K562 (cell line): Measurements from ENCODE around the gene NKD1. TPM values are rescaled to one million over a fixed set of nuclear protein-coding genes. Genes with fewer than 3 reads are reported as not detected.
A peak's percentile ranks its signal among the peaks of the same experiment; 100 is the strongest.

Experiments
- ATAC-seq: fragments of 200-7000 bp; cut with Tn5 transposase; 3 replicates; pipeline ENCODE4 v1.9.1; 2020; ENCODE audit warnings: moderate library complexity
- BruUV-seq: library from RNA; stranded (reverse); fragments of 400-500 nt; replicated peaks from 2 replicates; lab custom pipeline; 2021; lab: Mats Ljungman, UMichigan
- CTCF ChIA-PET: fragments of 300-600 bp; formaldehyde crosslinking; extraction: SDS; loops from one replicate; lab custom pipeline; 2021; ENCODE audit warnings: low intra/inter-chr PET ratio; lab: Yijun Ruan, JAX
- POLR2A ChIA-PET: fragments of 300-600, 350-650 bp; sonication (Branson Sonifier 250); formaldehyde crosslinking; extraction: SDS; loops from one replicate; lab custom pipeline; 2021; ENCODE audit warnings: antibody characterized with exemption, inconsistent platforms; lab: Yijun Ruan, JAX
- DNase-seq, 4 experiments: peaks; one replicate each; pipeline versions ENCODE4 v3.0.0 to v3.0.0-alpha.2; 2011 to 2018; ENCODE audit warnings: low spot score in 3 of 4, mixed read lengths in 3 of 4; ENCODE audit errors: extremely low read depth in 1 of 4
- FAIRE-seq: peaks from 2 replicates; lab custom pipeline; 2011; peaks lifted over from hg19 to GRCh38; lab: Jason Lieb, UNC
- H2AFZ ChIP-seq: 2 replicates; pipeline ENCODE4 v1.6.0; 2011; ENCODE audit warnings: low read depth, low read length, control low read depth, inconsistent platforms
- H3K27ac ChIP-seq: fragments of 200-600 bp; 3 replicates; pipeline ENCODE4 v1.8.0; 2011; ENCODE audit warnings: low read depth, mild to moderate bottlenecking, control low read depth, inconsistent platforms, low read length, moderate library complexity, mixed read lengths; ENCODE audit errors: extremely low read depth
- H3K27me3 ChIP-seq, 2 experiments: fragments of 300-600 bp in 1 of 2; 2 replicates in 1 of 2; 3 replicates in 1 of 2; pipeline versions ENCODE4 v1.6.0 to v1.8.0; 2011; ENCODE audit warnings: inconsistent platforms in 2 of 2, low read length in 2 of 2, mild to moderate bottlenecking in 1 of 2, mixed read lengths in 1 of 2, moderate library complexity in 1 of 2; ENCODE audit not compliant: control insufficient read depth in 2 of 2, insufficient read depth in 2 of 2
- H3K36me3 ChIP-seq: fragments of 300-600 bp; 3 replicates; pipeline ENCODE4 v1.8.0; 2011; ENCODE audit warnings: mild to moderate bottlenecking, low read length, inconsistent platforms; ENCODE audit not compliant: control insufficient read depth, insufficient read depth
- H3K4me1 ChIP-seq, 2 experiments: fragments of 200-600 bp in 1 of 2; replicated peaks in 1 of 2; 2 replicates in 1 of 2; 3 replicates in 1 of 2; pipeline versions ENCODE4 v1.5.1 to v1.8.0; 2011; ENCODE audit warnings: inconsistent platforms in 2 of 2, low read length in 2 of 2, mild to moderate bottlenecking in 1 of 2, mixed read lengths in 1 of 2, moderate library complexity in 1 of 2; ENCODE audit not compliant: control insufficient read depth in 2 of 2, insufficient read depth in 2 of 2
- H3K4me2 ChIP-seq: 2 replicates; pipeline ENCODE4 v1.6.1; 2011; ENCODE audit warnings: low read length, control low read depth, inconsistent platforms, mixed read lengths; ENCODE audit not compliant: insufficient read depth
- H3K4me3 ChIP-seq: fragments of 200-600 bp; sonication (generic), shearing (Covaris generic); 2 replicates; pipeline ENCODE4 v1.5.1; 2016; ENCODE audit warnings: control low read depth, inconsistent platforms
- H3K79me2 ChIP-seq: fragments of 200-600 bp; 3 replicates; pipeline ENCODE4 v1.8.0; 2011; ENCODE audit warnings: low read length, inconsistent platforms; ENCODE audit not compliant: control insufficient read depth, insufficient read depth
- H3K9ac ChIP-seq, 2 experiments: 2 replicates each; pipeline versions ENCODE4 v1.6.0 to v1.6.1; 2011; ENCODE audit warnings: low read depth in 2 of 2, low read length in 2 of 2, control low read depth in 1 of 2, inconsistent platforms in 1 of 2, mild to moderate bottlenecking in 1 of 2, mixed read lengths in 1 of 2; ENCODE audit not compliant: insufficient read depth in 1 of 2
- H3K9me1 ChIP-seq: one replicate; pipeline ENCODE4 v1.6.0; 2011; ENCODE audit warnings: inconsistent platforms, mild to moderate bottlenecking, low read length, moderate library complexity; ENCODE audit not compliant: control insufficient read depth, insufficient read depth
- H3K9me3 ChIP-seq: replicated peaks from 2 replicates; pipeline ENCODE4 v1.5.1; 2011; ENCODE audit warnings: low read depth, low read length, inconsistent platforms; ENCODE audit not compliant: control insufficient read depth, insufficient read depth
- H4K20me1 ChIP-seq: replicated peaks from 2 replicates; pipeline ENCODE4 v1.6.1; 2011; ENCODE audit warnings: low read length, inconsistent platforms, mixed read lengths; ENCODE audit not compliant: control insufficient read depth, insufficient read depth
- BCOR ChIP-seq: fragments of 450-650 bp; IDR thresholded peaks from 2 replicates; pipeline ENCODE4 v1.6.1; 2016
- C11orf30 ChIP-seq: fragments of 450-650 bp; IDR thresholded peaks from 2 replicates; pipeline ENCODE4 v1.6.1; 2016; ENCODE audit warnings: low read depth, mild to moderate bottlenecking
- CCNT2 ChIP-seq: IDR thresholded peaks from 2 replicates; pipeline ENCODE4 v1.6.1; 2011; ENCODE audit warnings: borderline replicate concordance, low read depth, mild to moderate bottlenecking, moderate library complexity, mixed read lengths, low read length; ENCODE audit not compliant: insufficient read length; ENCODE audit errors: extremely low read depth
- EP300 ChIP-seq: IDR thresholded peaks from 2 replicates; pipeline ENCODE4 v1.6.1; 2012; ENCODE audit warnings: low read length, improper control_type of control experiment
- ETV6 ChIP-seq, 3 experiments: fragments of 150-350 bp in 1 of 3; sonication (generic) in 1 of 3; formaldehyde crosslinking in 1 of 3; IDR thresholded peaks; 2 replicates each; pipeline versions ENCODE4 v1.6.1 to v1.8.0; 2014 to 2022; ENCODE audit warnings: borderline replicate concordance in 2 of 3, low read depth in 2 of 3, antibody characterized with exemption in 1 of 3, low read length in 1 of 3, mild to moderate bottlenecking in 1 of 3, missing genetic modification reagents in 1 of 3
- ILF3 ChIP-seq: fragments of 450-650 bp; IDR thresholded peaks from 2 replicates; pipeline ENCODE4 v1.6.1; 2018; ENCODE audit warnings: antibody characterized with exemption, mild to moderate bottlenecking, moderate library complexity, borderline replicate concordance
- KDM5B ChIP-seq: fragments of 200-600 bp; sonication (generic); IDR thresholded peaks from 2 replicates; pipeline ENCODE4 v1.6.1; 2012; ENCODE audit warnings: low read depth, mild to moderate bottlenecking, moderate library complexity, low read length, control low read depth, inconsistent platforms; ENCODE audit not compliant: insufficient replicate concordance
- MTA2 ChIP-seq: fragments of 450-650 bp; IDR thresholded peaks from 2 replicates; pipeline ENCODE4 v1.6.1; 2016; ENCODE audit warnings: low read depth
- NFYB ChIP-seq: IDR thresholded peaks from 2 replicates; pipeline ENCODE4 v1.6.1; 2011; ENCODE audit warnings: mild to moderate bottlenecking, moderate library complexity; ENCODE audit not compliant: insufficient read length; ENCODE audit errors: extremely low read depth
- RBM25 ChIP-seq: fragments of 200-400 bp; formaldehyde crosslinking; IDR thresholded peaks from 2 replicates; pipeline ENCODE4 v1.6.1; 2018; ENCODE audit warnings: low read length, low read depth, moderate library complexity; ENCODE audit not compliant: severe bottlenecking
- TBP ChIP-seq: optimal IDR thresholded peaks from 2 replicates; pipeline ENCODE3; 2011; ENCODE audit warnings: low read depth, low read length, improper control_type of control experiment
- TSC22D4 ChIP-seq: fragments of 450-650 bp; IDR thresholded peaks from 2 replicates; pipeline ENCODE4 v1.6.1; 2016; ENCODE audit warnings: missing genetic modification characterization, missing biosample characterization, control low read depth
- ZNF41 ChIP-seq: fragments of 250-450 bp; sonication (Bioruptor Pico); conservative IDR thresholded peaks from 2 replicates; pipeline ENCODE4 v1.4.0; 2020; ENCODE audit warnings: mild to moderate bottlenecking
- ZNF436 ChIP-seq: fragments of 250-450, 450-650 bp; sonication (Bioruptor Pico); formaldehyde crosslinking; IDR thresholded peaks from 2 replicates; pipeline ENCODE4 v1.7.0; 2020; ENCODE audit warnings: mild to moderate bottlenecking
- ZNF76 ChIP-seq: fragments of 250-450 bp; sonication (Bioruptor Pico); IDR thresholded peaks from 2 replicates; pipeline ENCODE4 v1.4.0; 2020; ENCODE audit warnings: mild to moderate bottlenecking, moderate library complexity, borderline replicate concordance
- WGBS: fragments of 100-300 bp; shearing (Covaris generic); methylation state at CpG from one replicate; pipeline ENCODE4 v1.1.6; 2016; ENCODE audit warnings: low coverage, mixed read lengths; ENCODE audit not compliant: insufficient coverage; ENCODE audit errors: missing lambda C conversion rate; 5-methylcytosine and 5-hydroxymethylcytosine counted together
- in situ Hi-C: fragments of 300-500 bp; cut with MboI; formaldehyde crosslinking; loops from 4 replicates; pipeline ENCODE4 v1.15.0; 2018; ENCODE audit warnings: inconsistent platforms, mixed read lengths
- intact Hi-C: fragments of 100-400 bp; cut with micrococcal nuclease; formaldehyde crosslinking; loops from 2 replicates; pipeline ENCODE4 v1.14.2; 2022
- polyA plus RNA-seq, 8 experiments: library from polyadenylated mRNA; depleted of rRNA in 4 of 8; stranded (reverse) in 5 of 8; unstranded in 3 of 8; fragments of >200 nt; fragmentation: Nextera tagmentation in 2 of 8; fragmentation: Illumina TruSeq in 1 of 8; extraction: Ambion mirVana in 2 of 8; extraction: Trizol in 1 of 8; gene quantifications; 2 replicates each; pipeline versions ENCODE4 v1.2.1 to v1.2.3, GENCODE V29; 2011 to 2014; ENCODE audit warnings: inconsistent platforms in 1 of 8, missing spikeins in 1 of 8
- total RNA-seq, 7 experiments: library from RNA; depleted of rRNA in 6 of 7; stranded (reverse); fragments of >200 nt in 6 of 7; fragmentation: Illumina TruSeq in 2 of 7; extraction: Trizol in 2 of 7; gene quantifications; 2 replicates each; pipeline versions ENCODE4 v1.2.1 to v1.2.3, GENCODE V29; 2011 to 2021; ENCODE audit warnings: low replicate concordance in 1 of 7
- TF ChIP-seq, protein P1 (sequence below): fragments of 450-650 bp; formaldehyde crosslinking; IDR thresholded peaks from 2 replicates; pipeline ENCODE4 v1.4.0; 2020; ENCODE audit warnings: mild to moderate bottlenecking, mixed read lengths
- TF ChIP-seq, protein P2 (sequence below): fragments of 250-450 bp; sonication (Bioruptor Pico); IDR thresholded peaks from 2 replicates; pipeline ENCODE4 v1.4.0; 2020; ENCODE audit warnings: mild to moderate bottlenecking, moderate library complexity, borderline replicate concordance

The NKD1 gene
- total and polyA plus RNA-seq, 9 of the 15 experiments (the other 6 are each of a cell fraction or from before 2014, with no cell fraction given) = under 0.01 to 0.24 (median 0.04) TPM; not detected in 2

DNA sequence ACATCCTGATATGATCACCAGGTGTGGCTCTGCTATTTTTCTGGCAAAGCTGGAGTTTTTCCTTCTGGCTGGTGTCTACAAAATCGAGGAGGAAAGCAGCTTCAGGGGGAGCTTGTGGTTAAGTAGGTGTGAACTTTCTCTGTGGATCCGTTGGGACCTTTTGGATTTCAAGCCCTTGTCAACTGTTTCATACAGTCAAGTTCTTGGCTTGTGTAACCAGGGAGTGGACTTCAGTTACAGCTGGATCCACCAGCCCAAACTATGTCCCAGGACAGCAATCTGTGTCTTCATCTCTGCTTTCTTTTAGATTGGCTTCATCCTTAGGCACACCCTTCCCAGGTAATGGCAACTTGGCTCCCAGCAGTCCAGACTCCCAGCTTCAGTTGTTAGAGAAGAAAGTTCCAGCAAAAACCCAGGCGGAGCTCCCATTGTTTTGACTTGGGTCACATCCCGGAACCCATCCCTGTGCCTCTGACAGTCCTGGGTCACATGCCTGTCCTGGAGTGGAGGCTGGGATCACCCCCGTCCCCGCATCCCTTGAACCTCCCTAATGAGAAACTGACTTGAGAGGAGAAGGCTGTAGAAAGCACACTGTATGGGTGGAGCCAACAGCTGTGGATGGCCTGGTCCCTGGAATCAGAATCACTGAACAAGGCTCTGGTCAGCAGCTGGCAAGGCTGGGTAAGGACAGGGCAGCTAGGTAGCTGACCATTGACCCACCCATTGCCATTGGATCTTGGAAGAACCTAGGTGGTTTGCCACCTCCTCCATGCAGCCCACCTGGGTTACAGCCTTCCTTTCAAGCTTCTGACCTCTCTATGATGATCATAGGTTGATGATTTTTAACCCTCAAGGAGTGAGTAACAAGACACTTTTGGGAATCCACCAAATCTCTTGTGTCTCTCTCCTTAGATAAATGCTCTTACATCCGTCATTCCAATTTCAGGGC is 18.1 kb downstream of the NKD1 start:
- no TSS peak for BruUV-seq
- Histone ChIP-seq H3K4me3 (no peak overlapping the region), H3K4me1 (no peaks in the 10 kb centered on the region), H4K20me1 (no peaks in the 10 kb centered on the region), H3K36me3 (no peaks in the 10 kb centered on the region), H3K9ac (no peak overlapping the region), H3K27me3 (peaks cover 7 to 29% of the 10 kb centered on the region in 2 experiments; a peak in 4 of 5 replicates), H3K27ac (no peak overlapping the region), H2AFZ (no peak overlapping the region), H3K9me3 (no peaks in the 10 kb centered on the region), H3K79me2 (no peaks in the 10 kb centered on the region), H3K4me2 (no peak overlapping the region), H3K9me1 (no peaks in the 10 kb centered on the region)
- 0% methylated on average over 7 of the region's 7 CpGs for WGBS
- ATAC-seq (no peak), FAIRE-seq (no peak), DNase-seq (no peak)
- CTCF ChIA-PET = interaction anchor here (0.7 kb wide), 1 partner anchor 529 kb away, joined by 3 read pairs; no protein-coding TSS in a partner anchor
- POLR2A ChIA-PET = interaction anchor here (0.6 kb wide), 2 partner anchors 543 to 827 kb away, joined by 4 read pairs; no protein-coding TSS in a partner anchor
- intact Hi-C loops = no loop called here
- in situ Hi-C loops = no loop called here
- TF ChIP-seq TBP (no peak), CCNT2 (no peak), RBM25 (peak; percentile 78), ZNF436 (CRISPR knock-in tag) (peak; percentile 28; the same call in 1 of the 2 replicates), EP300 (no peak), KDM5B (no peak), MTA2 (no peak), TSC22D4 (tag) (no peak), C11orf30 (no peak), ILF3 (no peak), ZNF76 (no peak), ETV6 (IDR thresholded peaks at IDR 0.05; ENCODE audit: borderline replicate concordance in 1 of 2, low read depth in 2 of 2, low read length in 1 of 2) (no peak), ETV6 (CRISPR knock-in tag; IDR thresholded peaks at IDR 0.05; ENCODE audit: borderline replicate concordance) (no peak), BCOR (0 out of 2 replicates have a peak, but pooled peaks have one; percentile 14), NFYB (no peak), ZNF41 (CRISPR knock-in tag) (no peak)
- TF ChIP-seq, protein P1, sequence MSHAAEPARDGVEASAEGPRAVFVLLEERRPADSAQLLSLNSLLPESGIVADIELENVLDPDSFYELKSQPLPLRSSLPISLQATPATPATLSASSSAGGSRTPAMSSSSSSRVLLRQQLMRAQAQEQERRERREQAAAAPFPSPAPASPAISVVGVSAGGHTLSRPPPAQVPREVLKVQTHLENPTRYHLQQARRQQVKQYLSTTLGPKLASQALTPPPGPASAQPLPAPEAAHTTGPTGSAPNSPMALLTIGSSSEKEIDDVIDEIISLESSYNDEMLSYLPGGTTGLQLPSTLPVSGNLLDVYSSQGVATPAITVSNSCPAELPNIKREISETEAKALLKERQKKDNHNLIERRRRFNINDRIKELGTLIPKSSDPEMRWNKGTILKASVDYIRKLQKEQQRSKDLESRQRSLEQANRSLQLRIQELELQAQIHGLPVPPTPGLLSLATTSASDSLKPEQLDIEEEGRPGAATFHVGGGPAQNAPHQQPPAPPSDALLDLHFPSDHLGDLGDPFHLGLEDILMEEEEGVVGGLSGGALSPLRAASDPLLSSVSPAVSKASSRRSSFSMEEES (CRISPR knock-in tag) = no peak
- TF ChIP-seq, protein P2, sequence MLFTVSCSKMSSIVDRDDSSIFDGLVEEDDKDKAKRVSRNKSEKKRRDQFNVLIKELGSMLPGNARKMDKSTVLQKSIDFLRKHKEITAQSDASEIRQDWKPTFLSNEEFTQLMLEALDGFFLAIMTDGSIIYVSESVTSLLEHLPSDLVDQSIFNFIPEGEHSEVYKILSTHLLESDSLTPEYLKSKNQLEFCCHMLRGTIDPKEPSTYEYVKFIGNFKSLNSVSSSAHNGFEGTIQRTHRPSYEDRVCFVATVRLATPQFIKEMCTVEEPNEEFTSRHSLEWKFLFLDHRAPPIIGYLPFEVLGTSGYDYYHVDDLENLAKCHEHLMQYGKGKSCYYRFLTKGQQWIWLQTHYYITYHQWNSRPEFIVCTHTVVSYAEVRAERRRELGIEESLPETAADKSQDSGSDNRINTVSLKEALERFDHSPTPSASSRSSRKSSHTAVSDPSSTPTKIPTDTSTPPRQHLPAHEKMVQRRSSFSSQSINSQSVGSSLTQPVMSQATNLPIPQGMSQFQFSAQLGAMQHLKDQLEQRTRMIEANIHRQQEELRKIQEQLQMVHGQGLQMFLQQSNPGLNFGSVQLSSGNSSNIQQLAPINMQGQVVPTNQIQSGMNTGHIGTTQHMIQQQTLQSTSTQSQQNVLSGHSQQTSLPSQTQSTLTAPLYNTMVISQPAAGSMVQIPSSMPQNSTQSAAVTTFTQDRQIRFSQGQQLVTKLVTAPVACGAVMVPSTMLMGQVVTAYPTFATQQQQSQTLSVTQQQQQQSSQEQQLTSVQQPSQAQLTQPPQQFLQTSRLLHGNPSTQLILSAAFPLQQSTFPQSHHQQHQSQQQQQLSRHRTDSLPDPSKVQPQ (CRISPR knock-in tag) = no peak
